KBM-7 (cell line): ENCODE results near the gene PIK3CB.
"Not testable (repeated sequence)": the region's sequence is repeated elsewhere in the genome, so short reads cannot be mapped to it uniquely, and the experiment has no call there.

Source experiments
- DNase-seq: peaks from one replicate; pipeline ENCODE4 v3.0.0-alpha.2; 2015
- in situ Hi-C: fragments of 300-500 bp; cut with MboI; formaldehyde crosslinking; loops from 2 replicates; pipeline ENCODE4 v1.14.3; 2020; ENCODE audit warnings: low sequenced_read_pairs, low pct_unique_long_range_greater_than_20kb, mixed read lengths

Gene PIK3CB

DNA sequence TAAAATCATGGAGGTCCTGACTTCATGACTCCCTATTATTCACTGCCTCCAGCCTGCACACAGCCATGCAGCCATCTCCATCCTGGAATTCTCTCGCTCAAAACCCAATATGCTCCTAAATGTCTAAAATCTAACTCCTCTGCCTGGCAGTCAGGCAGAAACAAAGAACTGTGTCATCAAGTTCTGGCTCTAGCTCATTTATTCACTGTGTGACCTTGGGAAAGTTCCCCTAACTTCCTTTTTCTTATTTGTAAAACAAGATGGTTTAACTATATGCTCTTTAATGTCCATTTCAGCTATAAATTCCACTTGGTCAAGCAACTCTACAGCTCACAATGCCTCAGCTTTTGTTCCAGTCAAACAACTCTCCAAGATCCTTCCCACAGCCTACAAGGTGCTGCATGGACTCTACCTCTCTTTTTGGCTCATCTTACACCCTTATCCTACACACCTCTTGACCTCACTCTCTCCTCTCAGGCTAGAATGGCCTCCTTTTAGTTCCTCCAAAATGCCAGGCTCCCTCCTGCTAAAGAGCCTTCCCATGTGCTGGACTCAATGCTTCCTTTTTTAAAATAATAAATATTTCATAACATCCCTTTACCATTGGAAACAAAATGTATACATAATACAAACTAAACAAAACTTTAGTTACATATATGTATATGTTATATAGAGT, 16.4 kb downstream of the PIK3CB start:
- in situ Hi-C loops: no loop called here

DNA sequence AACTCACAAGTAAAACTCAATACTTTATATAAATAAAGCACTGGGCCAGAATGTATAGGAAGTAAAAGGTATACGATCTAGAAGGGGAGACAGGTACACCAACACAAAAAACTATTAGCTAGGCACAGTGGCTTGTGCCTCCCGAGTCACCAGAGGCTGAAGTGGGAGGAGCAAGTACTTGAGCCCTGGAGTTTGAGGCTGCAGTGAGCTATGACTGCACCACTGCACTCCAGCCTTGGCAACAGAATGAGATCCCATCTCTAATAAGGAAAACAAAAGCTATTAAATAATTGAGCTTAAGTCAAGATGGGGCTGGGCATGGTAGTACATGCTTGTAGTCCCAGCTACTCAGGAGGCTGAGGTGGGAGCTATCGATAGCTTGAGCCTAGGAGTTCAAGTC, 17.0 kb downstream of the PIK3CB start:
- DNase-seq: no peak
- in situ Hi-C loops: no loop called here

More for the DNA sequence above, 16.4 kb downstream of the PIK3CB start:
- DNase-seq: peak; percentile 41

DNA sequence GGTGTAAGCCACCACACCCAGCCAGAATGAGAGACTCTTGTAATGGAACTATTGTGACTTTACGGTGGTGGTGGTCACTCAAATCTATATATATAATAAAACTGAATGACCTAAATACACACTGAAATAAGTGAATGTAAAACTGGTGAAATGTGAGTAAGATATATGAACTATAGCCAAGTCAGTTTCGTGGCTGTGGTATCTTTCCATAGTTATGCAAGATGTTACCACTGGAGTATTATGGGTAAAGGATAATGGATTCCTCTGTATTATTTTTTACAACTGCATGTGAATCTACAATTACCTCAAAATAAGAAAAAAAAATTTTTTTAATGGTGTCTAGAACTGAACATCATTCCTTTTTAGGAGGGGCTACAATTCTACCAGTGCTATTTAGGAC, 21.9 kb downstream of the PIK3CB start:
- in situ Hi-C loops: no loop called here
- no peak for DNase-seq

DNA sequence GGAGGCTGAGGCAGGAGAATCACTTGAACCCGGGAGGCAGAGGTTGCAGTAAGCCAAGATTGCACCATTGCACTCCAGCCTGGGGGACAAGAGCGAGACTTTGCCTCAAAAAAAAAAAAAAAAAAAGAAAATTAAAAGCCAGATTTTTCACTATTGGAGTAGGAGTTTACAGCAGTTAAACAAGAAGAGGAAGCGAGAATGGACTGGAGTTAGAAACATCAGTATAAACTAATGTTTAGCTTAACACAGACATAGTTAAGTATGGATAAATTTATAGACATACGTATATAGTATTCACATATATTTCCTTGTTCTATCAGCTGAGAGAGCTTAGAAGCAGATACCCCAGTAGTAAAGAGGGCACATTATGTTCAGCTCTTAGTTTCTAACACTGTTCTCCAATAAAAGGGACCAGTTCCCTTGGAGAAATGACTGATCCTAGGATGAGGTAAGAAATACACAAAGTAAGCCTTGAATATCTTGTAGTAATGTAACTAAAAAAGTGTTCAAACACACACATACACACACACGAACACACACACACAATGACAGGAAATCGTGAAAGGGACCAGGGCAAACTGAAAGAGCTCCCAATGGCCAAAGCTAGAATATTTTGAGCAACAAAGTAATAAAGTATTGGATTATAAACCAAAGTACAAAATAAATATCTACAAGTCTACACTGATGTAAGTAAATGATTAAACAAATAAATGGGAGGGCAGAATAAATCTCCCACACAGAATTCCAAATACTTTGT, 25.1 kb downstream of the PIK3CB start:
- no peak for DNase-seq
- in situ Hi-C loops: no loop called here

DNA sequence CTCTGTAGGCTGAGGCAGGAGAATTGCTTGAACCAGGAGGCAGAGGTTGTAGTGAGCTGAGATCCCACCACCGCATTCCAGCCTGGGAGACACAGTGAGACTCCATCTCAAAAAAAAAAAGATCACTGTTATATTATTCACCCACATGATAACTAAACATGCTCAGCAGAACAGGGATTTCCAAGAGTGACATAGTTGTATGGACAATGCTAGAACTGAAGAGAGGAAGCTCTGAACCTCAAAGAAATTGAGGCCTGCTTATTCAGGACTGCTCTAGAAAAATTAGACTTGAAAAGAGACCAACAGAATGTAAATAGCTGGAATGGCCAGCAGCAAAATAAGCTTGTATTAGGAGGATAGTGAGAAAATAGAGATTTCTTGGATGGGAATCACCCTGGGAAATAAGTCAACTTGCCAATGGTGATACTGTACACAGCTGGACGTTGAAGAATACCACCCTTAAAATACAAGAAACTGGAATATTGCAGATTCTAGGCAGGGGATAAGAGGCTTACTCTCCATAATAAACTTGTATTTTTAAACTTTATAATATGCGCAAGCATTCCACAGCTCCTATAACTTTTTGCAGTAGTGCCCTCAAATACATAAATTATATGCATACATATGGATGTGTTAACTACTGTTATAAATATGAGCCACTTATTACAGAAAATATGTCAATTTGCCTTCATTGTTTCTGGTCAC, 28.2 kb downstream of the PIK3CB start:
- no peak for DNase-seq

DNA sequence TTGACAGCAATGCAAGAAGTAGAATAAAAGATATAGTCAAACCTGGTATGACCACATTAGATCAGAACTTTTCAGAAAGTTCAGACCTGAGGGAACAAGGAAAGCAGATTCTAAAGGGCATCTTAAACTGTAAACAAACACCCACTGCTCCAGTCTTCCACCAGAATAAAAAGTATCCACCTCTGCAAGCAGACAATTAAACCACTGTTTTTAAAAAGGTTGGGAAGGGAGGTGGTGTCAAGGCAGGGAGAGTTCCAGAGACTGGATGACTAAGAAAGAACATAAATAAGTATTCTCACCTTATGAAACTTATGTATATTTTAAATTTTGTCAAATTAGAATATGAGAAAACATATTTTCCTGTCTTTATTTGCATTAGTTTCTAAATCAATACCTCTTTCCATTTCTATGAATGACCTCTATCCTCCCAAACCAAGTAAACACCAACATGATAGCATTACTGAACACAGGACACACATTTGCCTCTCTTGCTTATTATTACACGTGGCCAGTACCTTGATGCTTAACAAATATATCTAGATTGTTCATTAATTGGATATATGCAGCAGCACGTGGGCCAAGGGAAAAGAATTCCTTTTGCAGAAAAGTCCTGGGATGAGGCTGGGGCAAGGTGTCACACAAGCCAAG, 31.6 kb downstream of the PIK3CB start:
- in situ Hi-C loops: no loop called here
- no peak for DNase-seq

More for the DNA sequence above, 28.2 kb downstream of the PIK3CB start:
- in situ Hi-C loops: no loop called here

DNA sequence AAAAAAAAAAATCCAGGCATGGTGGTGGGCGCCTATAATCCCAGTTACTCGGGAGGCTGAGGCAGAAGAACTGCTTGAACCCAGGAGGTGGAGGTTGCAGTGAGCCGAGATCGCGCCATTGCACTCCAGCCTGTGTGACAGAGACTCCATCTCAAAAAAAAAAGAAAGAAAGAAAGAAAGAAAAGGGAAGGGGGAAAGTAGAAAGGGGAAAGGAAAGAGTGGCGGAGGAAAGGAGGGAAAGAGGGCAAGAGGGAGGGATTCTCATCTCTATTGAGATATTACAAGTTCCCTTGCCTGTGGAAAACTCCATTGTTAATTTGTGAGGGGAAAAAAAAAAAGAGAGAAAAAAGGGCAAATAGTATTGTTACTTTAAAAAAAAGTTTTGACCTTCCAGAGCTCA, 32.5 kb downstream of the PIK3CB start:
- DNase-seq, in situ Hi-C loops: not testable (repeated sequence)

DNA sequence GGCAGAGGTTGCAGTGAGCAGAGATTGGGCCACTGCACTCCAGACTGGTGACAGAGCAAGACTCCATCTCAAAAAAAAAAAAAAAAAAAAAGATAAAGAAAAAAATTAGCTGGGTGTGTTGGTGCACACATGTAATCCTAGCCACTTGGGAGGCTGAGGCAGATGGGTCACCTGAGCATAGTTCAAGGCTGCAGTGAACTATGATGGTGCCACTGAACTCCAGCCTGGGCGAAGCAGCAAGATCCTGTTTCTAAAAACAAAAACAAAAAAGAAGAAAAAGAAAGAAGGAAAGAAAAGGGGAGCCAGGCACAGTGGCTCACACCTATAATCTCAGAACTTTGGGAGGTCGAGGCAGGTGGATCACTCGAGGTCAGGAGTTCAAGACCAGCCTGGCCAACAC, 32.9 kb downstream of the PIK3CB start:
- DNase-seq: no peak
- in situ Hi-C loops: no loop called here

DNA sequence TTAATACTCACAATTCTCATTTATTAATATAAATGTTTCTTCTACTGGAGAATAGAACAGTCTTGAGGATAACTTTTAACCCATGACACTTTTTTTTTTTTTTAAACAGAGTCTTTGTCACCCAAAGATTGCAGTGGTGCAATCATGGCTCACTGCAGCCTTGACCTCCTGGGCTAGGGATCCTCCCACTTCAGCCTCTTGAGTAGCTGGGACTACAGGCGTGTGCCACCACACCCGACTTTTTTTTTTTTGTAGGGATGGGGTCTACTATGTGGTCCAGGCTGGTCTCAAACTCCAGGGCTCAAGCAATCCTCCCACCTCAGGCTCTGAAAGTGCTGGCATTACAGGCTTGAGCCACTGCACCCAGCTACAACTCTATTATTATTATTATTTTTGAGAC, 34.5 kb downstream of the PIK3CB start:
- in situ Hi-C loops: no loop called here
- no peak for DNase-seq

DNA sequence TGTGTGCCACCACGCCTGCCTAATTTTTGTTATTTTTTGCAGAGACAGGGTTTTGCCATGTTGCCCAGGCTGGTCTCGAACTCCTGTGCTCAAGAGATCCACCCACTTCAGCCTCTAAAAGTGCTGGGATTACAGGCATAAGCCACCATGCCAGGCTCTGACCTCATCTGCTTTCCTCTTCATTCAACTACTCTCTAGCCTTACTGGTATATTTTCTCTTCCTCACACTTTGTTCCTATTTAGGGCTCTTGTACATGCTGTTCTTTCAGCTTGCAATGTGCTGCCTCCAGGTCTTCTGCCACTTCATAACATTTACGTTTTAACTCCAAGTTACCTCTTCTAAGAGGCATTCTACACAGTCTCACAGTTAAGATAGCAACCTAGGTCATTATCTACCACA, 34.9 kb downstream of the PIK3CB start:
- in situ Hi-C loops: no loop called here
- DNase-seq: no peak

DNA sequence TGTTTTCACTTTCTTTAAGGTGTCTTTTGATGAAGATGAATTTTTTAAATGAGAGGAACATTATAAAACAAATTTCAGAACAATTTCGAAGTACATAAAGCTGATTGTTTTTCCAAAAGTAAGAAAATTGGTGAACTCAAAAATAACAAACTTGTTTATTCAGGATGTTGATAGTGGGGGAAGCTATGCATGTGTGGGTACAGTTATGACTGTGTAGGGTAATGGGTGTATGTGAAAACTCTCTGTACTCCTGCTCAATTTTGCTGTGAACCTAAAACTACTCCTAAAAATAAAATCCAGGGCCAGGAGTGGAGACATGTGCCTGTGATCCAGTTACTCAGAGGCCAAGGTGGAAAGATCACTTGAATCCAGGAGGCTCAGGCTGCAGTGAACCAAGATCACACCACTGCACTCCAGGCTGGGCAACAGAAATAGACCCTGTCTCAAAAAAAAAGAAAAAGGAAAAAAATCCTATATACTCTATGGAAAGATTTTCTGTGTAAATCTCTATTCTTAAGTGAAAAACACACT, 37.2 kb downstream of the PIK3CB start:
- in situ Hi-C loops: no loop called here
- DNase-seq: no peak

DNA sequence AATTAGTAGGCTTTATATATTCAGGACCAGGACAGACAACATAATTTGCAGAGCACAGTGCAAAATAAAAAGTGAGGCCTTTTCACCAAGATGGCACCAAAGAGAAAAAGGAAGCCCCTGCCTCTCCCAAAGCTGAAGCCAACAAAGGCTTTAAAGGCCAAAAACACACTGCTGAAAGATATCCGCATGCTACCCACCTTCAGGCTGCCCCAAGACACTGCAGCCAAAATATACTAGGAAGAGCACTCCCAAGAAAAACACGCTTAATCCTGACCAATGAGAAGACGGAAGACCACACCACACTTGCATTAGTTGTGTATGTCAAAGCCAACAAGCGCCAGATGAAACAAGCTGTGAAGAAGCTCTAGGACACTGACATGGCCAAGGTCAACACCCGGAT, 38.0 kb downstream of the PIK3CB start:
- in situ Hi-C loops: no loop called here
- no peak for DNase-seq

DNA sequence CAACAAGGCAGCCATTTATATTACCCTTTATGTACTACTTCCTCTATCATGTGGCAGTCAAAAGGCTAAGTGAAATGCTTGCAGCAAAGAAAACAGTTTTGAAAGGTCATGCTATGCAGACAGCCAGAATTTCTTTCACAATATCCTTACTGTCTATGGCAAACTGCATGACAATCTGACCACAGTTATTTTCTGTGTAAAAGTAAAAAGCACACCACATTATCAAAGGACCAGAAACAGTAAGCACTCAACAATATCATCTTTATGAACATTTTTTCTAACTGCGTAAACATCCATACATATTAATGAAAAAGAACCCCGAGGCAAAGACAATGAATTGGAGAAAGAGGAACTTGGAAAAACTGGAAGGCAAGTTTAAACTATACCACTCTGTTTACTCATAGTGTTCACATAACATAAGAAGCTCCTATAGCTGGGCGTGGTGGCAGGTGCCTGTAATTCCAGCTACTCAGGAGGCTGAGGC, 47.9 kb downstream of the PIK3CB start:
- in situ Hi-C loops: no loop called here
- DNase-seq: peak; percentile 85

DNA sequence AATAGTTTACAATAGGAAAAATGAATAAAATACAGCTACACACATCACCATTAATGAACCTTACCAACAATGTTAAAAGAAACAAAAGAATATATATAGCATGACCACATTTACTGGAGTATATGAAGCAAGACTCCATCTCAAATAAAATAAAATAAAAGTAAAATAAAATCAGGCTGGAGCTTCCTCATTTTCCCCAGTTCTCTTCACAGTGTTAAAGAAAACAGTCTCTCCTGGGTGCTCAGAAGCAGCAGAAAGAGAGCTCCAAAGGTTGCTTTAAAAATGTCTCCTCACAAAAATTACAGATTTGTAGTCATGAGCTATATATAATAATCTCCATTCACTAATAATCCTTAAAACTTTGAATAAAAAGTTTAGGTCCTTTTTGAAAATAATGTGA, 48.8 kb downstream of the PIK3CB start:
- DNase-seq: no peak
- in situ Hi-C loops: no loop called here

DNA sequence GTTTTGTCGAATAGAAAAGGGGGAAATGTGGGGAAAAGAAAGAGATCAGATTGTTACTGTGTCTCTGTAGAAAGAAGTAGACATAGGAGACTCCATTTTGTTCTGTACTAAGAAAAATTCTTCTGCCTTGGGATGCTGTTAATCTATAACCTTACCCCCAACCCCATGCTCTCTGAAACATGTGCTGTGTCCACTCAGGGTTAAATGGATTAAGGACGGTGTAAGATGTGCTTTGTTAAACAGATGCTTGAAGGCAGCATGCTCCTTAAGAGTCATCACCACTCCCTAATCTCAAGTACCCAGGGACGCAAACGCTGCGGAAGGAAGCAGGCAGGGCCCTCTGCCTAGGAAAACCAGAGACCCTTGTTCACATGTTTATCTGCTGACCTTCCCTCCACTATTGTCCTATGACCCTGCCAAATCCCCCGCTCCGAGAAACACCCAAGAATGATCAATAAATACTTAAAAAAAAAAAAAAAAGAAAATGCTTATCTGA, 49.3 kb downstream of the PIK3CB start:
- in situ Hi-C loops, DNase-seq: not testable (repeated sequence)

DNA sequence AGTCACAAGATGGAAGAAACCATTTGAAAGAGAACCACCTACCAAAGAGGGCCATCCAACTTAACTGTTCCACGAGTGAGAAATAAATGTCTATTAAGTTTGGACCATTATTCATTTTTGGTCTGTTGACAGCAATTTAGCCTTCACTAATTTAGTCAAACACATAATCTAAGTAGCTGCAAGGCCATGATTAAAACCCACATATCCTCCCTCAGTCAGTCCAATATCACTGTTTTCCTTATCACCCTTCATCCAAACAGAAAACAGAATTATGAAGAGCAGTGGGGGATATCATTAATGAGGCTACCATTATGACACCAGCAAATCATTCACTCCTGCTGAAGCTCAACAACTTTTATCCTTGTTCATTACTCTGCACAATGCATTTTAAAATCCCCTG, 52.0 kb downstream of the PIK3CB start:
- in situ Hi-C loops: no loop called here
- DNase-seq: no peak

DNA sequence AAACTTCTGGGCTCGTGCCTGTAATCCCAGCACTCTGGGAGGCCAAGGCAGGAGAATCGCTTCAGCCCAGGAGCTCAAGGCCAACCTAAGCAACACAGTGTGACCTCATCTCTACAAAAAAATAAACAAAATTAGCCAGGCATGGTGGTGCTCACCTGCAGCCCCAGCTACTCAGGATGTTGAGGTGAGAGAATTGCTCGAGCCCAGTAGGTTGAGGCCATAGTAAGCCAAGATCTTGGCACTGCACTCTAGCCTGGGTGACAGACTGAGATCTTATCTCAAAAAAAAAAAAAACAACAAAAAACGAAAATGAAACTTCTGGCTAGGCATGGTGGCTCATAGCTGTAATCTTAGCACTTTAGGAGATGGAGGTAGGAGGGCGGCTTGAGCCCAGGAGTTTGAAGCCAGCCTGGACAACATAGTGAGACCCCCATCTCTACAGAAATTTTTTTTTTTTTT, 53.7 kb downstream of the PIK3CB start:
- in situ Hi-C loops: no loop called here
- peak; percentile 43 for DNase-seq

DNA sequence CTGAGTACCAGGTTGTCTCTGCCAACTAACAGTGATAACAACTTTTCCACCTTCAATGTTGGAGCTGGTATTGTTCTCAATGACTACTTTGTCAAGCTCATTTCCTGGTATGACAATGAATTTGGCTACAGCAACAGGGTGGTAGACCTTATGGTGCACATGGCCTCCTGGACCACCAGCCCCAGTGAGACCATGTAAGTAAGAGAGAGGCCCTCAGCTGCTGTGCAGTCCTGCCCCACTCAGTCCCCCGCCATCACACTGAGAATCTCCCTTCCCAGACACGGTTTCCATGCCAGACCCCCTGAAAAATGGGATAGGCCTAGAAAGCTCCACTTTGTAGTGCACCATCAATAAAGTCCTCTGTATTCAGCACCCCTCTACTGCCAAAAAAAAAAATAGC, 56.1 kb downstream of the PIK3CB start:
- in situ Hi-C loops: no loop called here
- DNase-seq: no peak

DNA sequence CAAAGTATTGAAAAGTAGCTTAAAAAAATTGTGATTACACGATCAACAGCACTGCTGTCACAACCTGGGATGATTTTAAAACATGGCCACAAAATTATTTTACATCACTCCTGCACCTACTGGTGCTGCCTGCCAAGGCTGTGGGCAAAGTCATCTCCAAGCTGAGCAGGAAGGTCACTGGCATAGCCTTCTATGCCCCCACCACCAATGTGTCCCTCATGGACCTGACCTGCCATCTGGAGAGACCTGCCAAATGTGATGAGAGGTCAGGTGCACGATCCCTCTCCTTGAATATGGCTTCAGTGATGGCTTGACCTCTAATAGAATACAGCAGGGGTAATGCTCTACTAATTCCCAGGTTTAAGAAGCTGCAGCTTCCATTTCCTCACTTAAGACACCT, 57.8 kb downstream of the PIK3CB start:
- DNase-seq: no peak
- in situ Hi-C loops: no loop called here
